Measurements from ENCODE around the gene DNAL1.

Gene DNAL1

DNA sequence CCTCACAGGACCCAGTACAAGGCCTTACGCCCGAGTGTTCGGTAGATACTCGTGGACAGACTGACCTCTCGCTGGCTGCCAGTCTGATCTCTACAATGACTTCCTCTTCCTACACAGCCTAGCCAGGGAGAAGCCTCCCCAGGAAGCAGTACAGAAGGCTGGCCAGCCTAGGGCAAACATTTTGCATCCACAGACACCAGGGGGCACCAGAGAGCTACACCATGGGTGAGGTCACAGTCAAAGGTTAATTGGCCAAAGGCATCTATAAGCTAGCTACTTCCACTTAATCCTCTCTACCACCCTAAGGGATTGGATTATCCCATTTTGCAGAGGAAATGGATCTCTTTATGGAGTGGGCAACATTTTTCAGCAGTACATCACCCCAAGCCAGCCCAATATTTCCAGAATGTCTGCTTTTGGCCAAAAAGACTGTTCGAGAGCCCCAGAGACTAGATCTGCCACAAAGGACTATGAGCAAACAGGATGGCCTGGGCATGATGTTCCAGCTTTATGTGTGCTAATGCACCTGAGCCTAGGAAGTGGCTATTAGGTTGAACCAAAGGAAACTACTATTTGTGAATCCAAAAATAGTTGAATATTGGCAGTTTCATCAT lies 84.0 kb downstream of the DNAL1 start:
- H3K9ac ChIP-seq (ENCODE audit: low read depth, low read length): no peak overlapping the region
- no peak overlapping the region for H2AFZ ChIP-seq (ENCODE audit: low read depth, low read length)
- H3K4me3 ChIP-seq (ENCODE audit: low read depth in 1 of 2, low read length in 2 of 2): no peak overlapping the region
- no peak overlapping the region for H3K4me2 ChIP-seq (ENCODE audit: insufficient read depth, low read length)
- H3K36me3 ChIP-seq (ENCODE audit: insufficient read depth, low read length): peaks cover 85% of the 10 kb centered on the region
- peak; percentile 84 for DNase-seq
- no peaks in the 10 kb centered on the region for H3K4me1 ChIP-seq (ENCODE audit: insufficient read depth, low read length)
- peaks cover 8% of the 10 kb centered on the region; the same call in 1 of the 2 replicates for H3K79me2 ChIP-seq (ENCODE audit: insufficient read depth, low read length)
- peak overlapping the region; percentile 11; the same call in 1 of the 2 replicates for H3K27ac ChIP-seq (ENCODE audit: low read length)
- ATAC-seq (ENCODE audit: insufficient read depth, low read depth): peak; percentile 97
- H3K27me3 ChIP-seq (ENCODE audit: insufficient read depth, low read length, poor library complexity): no peaks in the 10 kb centered on the region
- TF ChIP-seq, protein P1, sequence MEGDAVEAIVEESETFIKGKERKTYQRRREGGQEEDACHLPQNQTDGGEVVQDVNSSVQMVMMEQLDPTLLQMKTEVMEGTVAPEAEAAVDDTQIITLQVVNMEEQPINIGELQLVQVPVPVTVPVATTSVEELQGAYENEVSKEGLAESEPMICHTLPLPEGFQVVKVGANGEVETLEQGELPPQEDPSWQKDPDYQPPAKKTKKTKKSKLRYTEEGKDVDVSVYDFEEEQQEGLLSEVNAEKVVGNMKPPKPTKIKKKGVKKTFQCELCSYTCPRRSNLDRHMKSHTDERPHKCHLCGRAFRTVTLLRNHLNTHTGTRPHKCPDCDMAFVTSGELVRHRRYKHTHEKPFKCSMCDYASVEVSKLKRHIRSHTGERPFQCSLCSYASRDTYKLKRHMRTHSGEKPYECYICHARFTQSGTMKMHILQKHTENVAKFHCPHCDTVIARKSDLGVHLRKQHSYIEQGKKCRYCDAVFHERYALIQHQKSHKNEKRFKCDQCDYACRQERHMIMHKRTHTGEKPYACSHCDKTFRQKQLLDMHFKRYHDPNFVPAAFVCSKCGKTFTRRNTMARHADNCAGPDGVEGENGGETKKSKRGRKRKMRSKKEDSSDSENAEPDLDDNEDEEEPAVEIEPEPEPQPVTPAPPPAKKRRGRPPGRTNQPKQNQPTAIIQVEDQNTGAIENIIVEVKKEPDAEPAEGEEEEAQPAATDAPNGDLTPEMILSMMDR (IDR thresholded peaks at IDR 0.05; ENCODE audit: borderline replicate concordance, extremely low read depth, low read length, poor library complexity, severe bottlenecking): peak; percentile 95
- no peak for TF ChIP-seq EZH2 (IDR thresholded peaks at IDR 0.05; ENCODE audit: borderline replicate concordance, low read depth, low read length, severe bottlenecking)
- H3K9me3 ChIP-seq (ENCODE audit: insufficient read depth, low read length, severe bottlenecking): no peaks in the 10 kb centered on the region
- H4K20me1 ChIP-seq (ENCODE audit: insufficient read depth, low read length): peaks cover 13% of the 10 kb centered on the region

DNA sequence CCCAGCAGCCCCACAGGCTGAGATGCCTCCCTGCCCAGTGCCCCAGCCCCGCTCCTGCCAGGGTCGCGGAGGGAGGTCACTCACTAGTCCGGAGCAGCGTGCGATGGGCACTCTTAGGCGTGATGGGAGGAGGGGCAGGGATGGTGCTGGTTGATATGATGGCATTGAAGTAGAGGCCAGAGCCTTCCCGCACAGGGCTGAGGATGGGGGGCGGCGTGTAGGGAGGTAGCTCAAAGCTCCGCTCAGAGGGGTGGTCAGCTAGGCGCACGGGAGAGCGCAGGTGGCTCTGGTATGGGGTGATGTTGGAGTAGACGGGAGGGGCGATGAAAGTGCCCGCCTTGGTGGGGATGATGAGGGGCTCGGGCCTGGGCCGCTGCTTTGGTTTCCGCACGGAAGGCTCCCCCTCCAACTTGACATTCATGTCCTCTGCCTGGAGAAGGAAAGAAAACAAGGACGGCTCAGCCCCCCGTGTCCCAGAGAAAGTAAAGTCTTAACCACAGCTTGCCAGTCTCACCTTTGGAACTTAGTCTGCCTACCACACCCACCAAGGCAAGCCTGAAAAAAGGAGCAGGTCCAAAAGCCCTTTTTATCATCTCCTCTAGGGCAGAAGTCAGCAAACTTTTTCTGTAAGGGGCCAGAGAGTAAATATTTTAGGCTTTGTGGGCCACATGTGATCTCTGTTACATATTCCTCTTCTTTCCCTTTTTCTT lies 84.9 kb downstream of the DNAL1 start:
- H3K4me2 ChIP-seq (ENCODE audit: insufficient read depth, low read length): no peak overlapping the region
- TF ChIP-seq EZH2 (IDR thresholded peaks at IDR 0.05; ENCODE audit: borderline replicate concordance, low read depth, low read length, severe bottlenecking): no peak
- TF ChIP-seq, protein P1 (IDR thresholded peaks at IDR 0.05; ENCODE audit: borderline replicate concordance, extremely low read depth, low read length, poor library complexity, severe bottlenecking): no peak
- H3K27ac ChIP-seq (ENCODE audit: low read length): no peak overlapping the region
- no peaks in the 10 kb centered on the region for H3K27me3 ChIP-seq (ENCODE audit: insufficient read depth, low read length, poor library complexity)
- H3K4me3 ChIP-seq (ENCODE audit: low read depth in 1 of 2, low read length in 2 of 2): no peak overlapping the region
- H3K4me1 ChIP-seq (ENCODE audit: insufficient read depth, low read length): no peaks in the 10 kb centered on the region
- DNase-seq (no peak), ATAC-seq (ENCODE audit: insufficient read depth, low read depth) (no peak)
- H2AFZ ChIP-seq (ENCODE audit: low read depth, low read length): no peak overlapping the region
- peaks cover 13% of the 10 kb centered on the region for H4K20me1 ChIP-seq (ENCODE audit: insufficient read depth, low read length)
- no peak overlapping the region for H3K9ac ChIP-seq (ENCODE audit: low read depth, low read length)
- H3K79me2 ChIP-seq (ENCODE audit: insufficient read depth, low read length): peaks cover 8% of the 10 kb centered on the region; the same call in 1 of the 2 replicates
- H3K9me3 ChIP-seq (ENCODE audit: insufficient read depth, low read length, severe bottlenecking): no peaks in the 10 kb centered on the region
- peaks cover 84% of the 10 kb centered on the region for H3K36me3 ChIP-seq (ENCODE audit: insufficient read depth, low read length)

DNA sequence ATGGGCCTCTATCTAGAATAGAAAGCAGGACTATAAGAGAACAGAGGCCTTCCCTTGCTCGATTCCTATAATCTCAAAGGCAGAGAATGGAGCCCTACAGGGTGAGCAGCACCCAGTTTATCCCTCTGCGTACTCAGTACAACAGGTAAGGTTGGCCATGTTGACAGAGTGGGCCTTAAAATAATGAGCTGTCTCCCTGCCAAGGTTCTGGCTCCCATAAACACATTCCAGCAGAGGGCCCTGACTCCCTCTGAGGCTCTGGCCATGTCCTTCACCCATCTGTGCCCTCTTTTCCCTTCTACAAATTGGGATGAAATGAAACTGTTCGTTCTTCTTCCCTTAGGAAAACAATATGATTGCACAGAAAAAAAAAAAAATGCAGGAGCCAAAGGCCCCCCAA lies 86.3 kb downstream of the DNAL1 start:
- DNase-seq: no peak
- Histone ChIP-seq H3K4me2 (ENCODE audit: insufficient read depth, low read length) (no peak overlapping the region), H3K9ac (ENCODE audit: low read depth, low read length) (no peak overlapping the region), H3K4me1 (ENCODE audit: insufficient read depth, low read length) (no peaks in the 10 kb centered on the region), H3K4me3 (ENCODE audit: low read depth in 1 of 2, low read length in 2 of 2) (no peak overlapping the region), H2AFZ (ENCODE audit: low read depth, low read length) (no peak overlapping the region), H3K27ac (ENCODE audit: low read length) (no peak overlapping the region), H4K20me1 (ENCODE audit: insufficient read depth, low read length) (peaks cover 13% of the 10 kb centered on the region), H3K36me3 (ENCODE audit: insufficient read depth, low read length) (peaks cover 79% of the 10 kb centered on the region), H3K27me3 (ENCODE audit: insufficient read depth, low read length, poor library complexity) (no peaks in the 10 kb centered on the region), H3K79me2 (ENCODE audit: insufficient read depth, low read length) (peaks cover 8% of the 10 kb centered on the region; the same call in 1 of the 2 replicates), H3K9me3 (ENCODE audit: insufficient read depth, low read length, severe bottlenecking) (no peaks in the 10 kb centered on the region)
- ATAC-seq (ENCODE audit: insufficient read depth, low read depth): no peak
- TF ChIP-seq, protein P1 (IDR thresholded peaks at IDR 0.05; ENCODE audit: borderline replicate concordance, extremely low read depth, low read length, poor library complexity, severe bottlenecking): no peak
- TF ChIP-seq EZH2 (IDR thresholded peaks at IDR 0.05; ENCODE audit: borderline replicate concordance, low read depth, low read length, severe bottlenecking): no peak
